Esophagus squamous epithelium (tissue), 5 donors: ENCODE measurements around the gene TRIM24. TPM values are rescaled to one million over a fixed set of nuclear protein-coding genes. Genes with fewer than 3 reads are reported as not detected.
A peak's percentile ranks its signal among the peaks of the same experiment; 100 is the strongest.

Experiments used
- DNase-seq: peaks from one replicate; lab custom pipeline; 2025; lab: John Stamatoyannopoulos, UW
- H3K27ac ChIP-seq, 4 donors: fragments of 200-600 bp; sonication (generic); one replicate each; pipeline ENCODE4 v1.5.1; 2016 to 2019; ENCODE audit warnings: mild to moderate bottlenecking in 1 of 4
- H3K27me3 ChIP-seq, 4 donors: fragments of 200-600 bp; sonication (generic); 1 replicate in 3 of 4; 2 replicates in 1 of 4; pipeline versions ENCODE4 v1.5.1 to v1.6.0; 2017 to 2021; ENCODE audit warnings: antibody characterized with exemption in 1 of 4
- H3K36me3 ChIP-seq, 3 donors: fragments of 200-600 bp; sonication (generic); one replicate each; pipeline ENCODE4 v1.5.1; 2016 to 2019
- H3K4me1 ChIP-seq, 3 donors: fragments of 200-600 bp; sonication (generic); one replicate each; pipeline ENCODE4 v1.5.1; 2017 to 2019
- H3K4me3 ChIP-seq, 4 donors: fragments of 200-600 bp; sonication (generic); 1 replicate in 3 of 4; 2 replicates in 1 of 4; pipeline ENCODE4 v1.5.1; 2016 to 2019; ENCODE audit warnings: mild to moderate bottlenecking in 2 of 4, moderate library complexity in 1 of 4
- H3K9me3 ChIP-seq, 3 donors: fragments of 200-600 bp; sonication (generic); one replicate each; pipeline ENCODE4 v1.5.1; 2016 to 2019
- CTCF ChIP-seq, 6 experiments: fragments of 450-650 bp in 4 of 6; fragments of 200-600 bp in 2 of 6; sonication (generic) in 2 of 6; IDR thresholded peaks; one replicate each; pipeline ENCODE4 v1.5.1; 2016 to 2019; ENCODE audit warnings: antibody characterized with exemption in 6 of 6, mild to moderate bottlenecking in 4 of 6, moderate library complexity in 4 of 6
- POLR2A ChIP-seq, 4 donors: fragments of 450-650 bp; IDR thresholded peaks; one replicate each; pipeline ENCODE4 v1.6.1; 2017; ENCODE audit warnings: antibody characterized with exemption in 4 of 4, mild to moderate bottlenecking in 4 of 4, moderate library complexity in 3 of 4
- WGBS, 2 donors: methylation state at CpG; one replicate each; pipeline ENCODE4 v1.1.5; 2018; 5-methylcytosine and 5-hydroxymethylcytosine counted together
- intact Hi-C: fragments of 100-400 bp; cut with DNase I; formaldehyde crosslinking; loops from one replicate; pipeline ENCODE4 v1.15.0; 2022
- total RNA-seq, 4 donors: library from RNA; depleted of rRNA; stranded (reverse); fragments of >200 nt; gene quantifications; one replicate each; pipeline ENCODE4 v1.1.0, GENCODE V29; 2016
- donor health status: DM: yes; HTN: yes; CAD: no.

Gene TRIM24
- total RNA-seq, 4 donors from 2014 or later = 8.3 to 17.5 (median 15.0) TPM

- Histone ChIP-seq H3K36me3 (no peaks in the 10 kb centered on the region), H3K4me1 (peaks cover 0 to 6% (median 0%) of the 10 kb centered on the region in 3 donors), H3K27me3 (no peaks in the 10 kb centered on the region), H3K9me3 (no peaks in the 10 kb centered on the region), H3K27ac (no peak overlapping the region), H3K4me3 (no peak overlapping the region)
- TF ChIP-seq POLR2A (IDR thresholded peaks at IDR 0.05) (no peak), CTCF (IDR thresholded peaks at IDR 0.05) (no peak)
- DNase-seq = no peak
- 73 to 74% methylated on average over 3 of the region's 3 CpGs for WGBS, 2 donors
- intact Hi-C loops = no loop called here
Measured at GRCh38 chr7:138455609-138456008, 4.5 kb upstream of the TRIM24 start.

DNA sequence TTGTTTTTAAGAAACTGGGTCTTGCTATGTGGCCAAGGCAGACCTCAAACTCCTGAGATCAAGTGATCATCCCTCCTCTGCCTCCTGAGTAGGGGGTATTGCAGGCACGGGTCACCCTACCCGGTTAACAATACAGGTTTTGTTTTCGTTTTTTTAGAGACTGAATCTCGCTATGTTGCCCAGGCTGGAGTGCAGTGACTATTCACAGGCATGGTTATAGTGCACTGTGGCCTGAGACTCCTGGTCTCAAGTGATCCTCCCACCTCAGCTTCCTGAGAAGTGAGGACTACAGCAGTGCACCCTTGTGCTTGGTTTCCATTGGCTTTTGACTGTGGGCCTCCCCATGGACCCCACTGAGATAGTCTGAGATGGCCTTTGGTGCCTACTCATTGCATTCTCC, 3.8 kb upstream of the TRIM24 start:
- H3K27ac ChIP-seq = no peak overlapping the region
- WGBS, 2 donors = 78 to 96% methylated on average over 4 of the region's 4 CpGs
- peaks cover 0 to 8% (median 0%) of the 10 kb centered on the region in 3 donors for H3K4me1 ChIP-seq
- H3K9me3 ChIP-seq = no peaks in the 10 kb centered on the region
- intact Hi-C loops = no loop called here
- no peaks in the 10 kb centered on the region for H3K27me3 ChIP-seq
- no peak for DNase-seq
- no peak overlapping the region for H3K4me3 ChIP-seq
- TF ChIP-seq POLR2A (IDR thresholded peaks at IDR 0.05) (no peak), CTCF (IDR thresholded peaks at IDR 0.05) (no peak)
- no peaks in the 10 kb centered on the region for H3K36me3 ChIP-seq

GRCh38 chr7:138458576-138459412, 1.3 kb upstream of the TRIM24 start:
- intact Hi-C loops = no loop called here
- no peak for TF ChIP-seq POLR2A (IDR thresholded peaks at IDR 0.05)
- no peak for TF ChIP-seq CTCF (IDR thresholded peaks at IDR 0.05)
- Histone ChIP-seq H3K9me3 (no peaks in the 10 kb centered on the region), H3K27ac (no peak overlapping the region), H3K4me1 (peaks cover 4 to 31% (median 7%) of the 10 kb centered on the region in 3 donors), H3K27me3 (no peaks in the 10 kb centered on the region), H3K36me3 (no peaks in the 10 kb centered on the region), H3K4me3 (peak overlapping the region in 1 of 4 donors; percentile 76)
- no peak for DNase-seq
- WGBS, 2 donors = 72% methylated on average over 18 of the region's 18 CpGs

DNA sequence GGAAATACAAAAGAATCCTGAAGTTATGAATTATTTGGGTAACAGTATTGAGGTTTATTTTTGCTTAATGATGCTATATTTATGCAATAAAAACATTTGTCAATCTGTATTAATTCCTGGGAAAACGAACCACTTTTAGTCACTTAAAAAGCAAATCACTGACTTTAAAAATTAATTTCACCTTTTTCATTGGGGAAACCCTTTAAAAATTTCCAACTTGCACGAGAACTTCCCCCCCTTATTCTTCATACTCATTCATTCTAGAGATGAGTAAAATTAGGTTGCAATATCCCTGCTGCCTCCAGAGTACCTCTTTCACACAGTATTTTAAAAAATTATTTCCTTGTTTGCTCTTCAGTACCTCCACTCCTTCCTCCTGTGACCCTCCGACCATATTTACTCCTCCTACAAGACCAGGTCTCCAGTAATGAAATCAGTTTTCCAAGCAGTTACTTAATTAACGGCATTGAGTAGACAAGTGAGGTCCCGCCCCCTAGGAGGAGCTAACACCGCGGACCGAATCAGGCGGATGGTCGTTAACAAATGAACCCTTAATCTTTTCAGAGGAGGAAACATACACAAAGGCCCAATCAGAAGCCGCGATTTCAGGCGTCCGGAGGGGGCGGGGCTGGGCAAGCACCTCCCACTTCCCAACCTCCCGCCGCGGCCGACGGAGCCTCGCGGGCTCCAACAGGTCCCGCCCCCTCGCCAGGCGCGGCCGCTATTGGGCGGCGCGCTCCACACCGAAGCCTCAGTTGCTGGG, 465 bp upstream of the TRIM24 start:
- TF ChIP-seq POLR2A (IDR thresholded peaks at IDR 0.05) = no peak
- peak in 3 of 6 experiments; percentile 36 to 46 (median 37) for TF ChIP-seq CTCF (IDR thresholded peaks at IDR 0.05)
- Histone ChIP-seq H3K4me1 (peaks cover 4 to 31% (median 7%) of the 10 kb centered on the region in 3 donors), H3K4me3 (peak overlapping the region; percentile 69 to 92 (median 80)), H3K9me3 (no peaks in the 10 kb centered on the region), H3K36me3 (no peaks in the 10 kb centered on the region), H3K27me3 (no peaks in the 10 kb centered on the region), H3K27ac (peak overlapping the region in 3 of 4 donors; percentile 92 to 98 (median 96))
- intact Hi-C loops = no loop called here
- WGBS, 2 donors = 2 to 3% methylated on average over 4 to 12 of the region's 31 CpGs
- peak; percentile 87 for DNase-seq
